Middle frontal gyrus (tissue), 1 donor: Measurements from ENCODE around the gene ZNF546.
"Not testable (repeated sequence)": the region's sequence is repeated elsewhere in the genome, so short reads cannot be mapped to it uniquely, and the experiment has no call there.

ENCODE experiments used
- DNase-seq: peaks from one replicate; pipeline ENCODE4 v3.0.0-alpha.2; 2015; ENCODE audit warnings: low spot score; ENCODE audit errors: extremely low spot score

The ZNF546 gene

DNA sequence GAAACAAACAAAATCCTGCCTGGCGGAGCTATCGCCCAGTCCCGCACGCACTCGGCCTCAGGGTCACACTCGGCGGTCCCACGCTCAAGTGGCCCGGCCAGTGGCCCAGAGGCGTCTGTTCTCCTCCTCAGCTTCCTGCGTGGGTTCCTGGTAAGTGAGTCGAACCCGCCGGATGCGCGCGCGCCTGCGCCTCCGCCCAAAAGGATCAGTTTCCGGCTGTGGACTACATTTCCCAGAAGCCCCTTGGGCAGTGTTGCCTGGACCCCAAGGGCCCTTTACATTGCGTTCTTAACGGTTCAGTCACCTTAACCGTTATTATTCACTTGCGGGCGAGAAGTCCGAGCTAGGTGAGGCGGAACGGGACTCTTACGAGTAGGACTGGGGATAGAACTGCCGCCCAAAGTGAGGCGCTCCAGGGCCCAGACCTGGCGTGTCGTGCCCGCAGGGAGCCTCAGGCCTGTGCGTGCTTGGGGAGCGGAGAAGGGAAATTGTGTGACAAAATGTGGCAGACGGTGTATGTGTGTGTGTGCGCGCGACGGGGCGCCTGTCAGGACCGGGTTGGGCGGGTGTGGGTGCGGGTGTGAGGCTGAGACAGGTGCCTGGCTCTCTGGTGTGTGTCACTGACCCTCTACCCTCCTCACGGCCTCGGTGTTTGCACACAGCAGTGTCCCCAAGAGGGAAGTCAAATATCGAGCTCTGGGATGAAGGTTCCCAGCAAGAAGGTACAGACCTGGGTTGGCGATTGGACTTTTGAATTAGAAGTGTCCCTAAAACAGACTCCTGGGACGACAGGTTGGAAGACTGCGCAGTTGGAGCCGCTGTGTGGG is at the start of gene ZNF546:
Gene ZNF546 (plus strand): TSS at position 250 of the 827 bp plus-strand sequence. CDS start 1,267 bp downstream, outside the sequence.
- DNase-seq: peak; percentile 81

DNA sequence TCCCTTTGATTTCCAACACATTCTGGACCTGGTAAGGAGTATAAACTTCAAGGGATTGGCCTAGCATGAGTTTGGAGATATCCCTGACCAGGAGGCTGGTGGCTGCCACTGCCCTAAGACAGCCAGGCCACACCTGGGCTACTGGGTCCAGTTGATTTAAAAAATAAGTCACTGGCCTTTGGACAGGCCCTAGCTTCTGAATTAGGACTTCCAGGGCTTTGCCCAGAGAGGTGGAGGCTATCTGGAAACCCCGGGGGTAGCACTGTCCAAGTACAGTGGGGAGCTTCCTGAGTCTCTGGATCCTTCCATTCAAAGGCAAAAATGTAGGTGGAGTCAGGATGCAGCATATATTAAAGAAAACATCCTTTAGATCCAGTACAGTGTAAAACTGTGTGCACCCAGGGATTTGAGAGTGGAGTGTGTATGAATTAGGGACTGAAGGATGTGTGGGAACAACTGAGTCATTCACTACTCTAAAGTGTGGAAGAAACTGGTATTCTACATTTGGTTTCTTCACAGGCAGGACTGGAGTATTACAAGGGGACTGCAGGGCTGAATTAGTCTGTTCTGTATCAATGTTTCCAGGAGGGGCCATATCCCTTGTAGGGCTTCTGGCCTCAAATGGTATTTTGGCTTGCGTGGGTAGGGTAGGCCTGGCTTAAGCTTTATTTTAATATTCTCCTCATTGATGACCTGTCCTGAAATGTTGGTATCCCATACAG is 47.7 kb upstream of the ZNF546 start:
- DNase-seq: no peak

DNA sequence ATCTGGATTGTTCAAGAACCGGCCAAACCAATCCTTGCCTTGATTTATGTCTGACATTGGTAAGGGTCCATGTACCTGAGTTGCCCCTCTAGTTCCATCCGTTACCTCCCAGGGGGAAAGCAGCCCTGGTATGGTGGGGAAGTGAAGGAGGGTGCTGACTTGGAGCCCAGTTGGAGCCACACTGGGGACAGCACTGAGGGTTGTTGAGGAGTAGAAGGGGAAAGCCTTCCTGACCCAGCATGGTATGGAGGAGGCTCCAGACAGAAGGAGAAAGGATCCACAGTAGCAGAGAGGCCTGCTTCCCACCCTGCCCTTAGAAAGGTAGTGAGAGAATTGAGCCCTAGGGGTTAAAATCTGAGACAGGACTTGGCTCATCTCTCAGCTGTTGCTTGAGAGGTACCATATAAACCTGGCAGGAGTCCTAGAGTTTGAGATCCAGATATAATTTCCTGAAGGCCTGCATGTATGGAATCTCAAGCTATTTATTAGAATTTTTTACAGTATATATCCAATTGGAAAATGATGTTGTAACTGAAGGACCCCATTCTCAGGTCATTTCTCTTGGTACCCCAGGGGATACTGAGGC is 45.7 kb upstream of the ZNF546 start:
- no peak for DNase-seq

DNA sequence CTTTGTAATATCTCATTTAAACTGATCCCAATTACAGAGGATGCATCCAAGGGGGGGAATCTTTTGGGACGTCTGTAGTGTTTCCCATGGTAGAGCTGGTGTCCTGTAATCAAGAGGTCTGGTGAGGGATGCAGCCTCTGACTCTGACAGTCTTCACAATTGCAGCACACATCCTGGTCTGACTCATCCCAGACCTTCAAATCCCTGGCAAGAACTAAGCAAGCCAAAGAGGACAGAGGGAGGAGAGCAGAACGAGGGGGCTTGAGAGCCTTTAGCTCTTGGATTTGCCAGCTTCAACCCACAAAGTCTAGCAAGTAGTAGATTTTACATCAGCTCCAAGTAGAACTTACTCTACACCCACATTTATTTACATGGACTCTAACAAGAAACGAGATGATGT is 45.2 kb upstream of the ZNF546 start:
- DNase-seq: no peak

DNA sequence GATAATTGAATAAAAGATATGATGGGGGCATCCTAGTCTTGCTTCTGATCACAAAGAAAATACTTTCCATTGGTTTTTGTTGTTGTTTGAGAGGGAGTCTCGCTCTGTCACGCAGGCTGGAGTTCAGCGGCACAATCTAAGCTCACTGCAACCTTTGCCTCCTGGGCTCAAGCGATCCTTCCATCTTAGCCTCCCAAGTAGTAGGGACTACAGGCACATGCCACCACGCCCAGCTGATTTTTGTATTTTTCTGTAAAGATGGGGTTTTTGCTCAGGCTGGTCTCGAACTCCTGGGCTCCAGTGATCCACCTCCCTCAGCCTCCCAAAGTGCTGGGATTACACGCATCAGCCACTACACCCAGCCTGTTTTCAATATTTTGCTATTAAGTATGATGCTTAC is 42.9 kb upstream of the ZNF546 start:
- DNase-seq: no peak

DNA sequence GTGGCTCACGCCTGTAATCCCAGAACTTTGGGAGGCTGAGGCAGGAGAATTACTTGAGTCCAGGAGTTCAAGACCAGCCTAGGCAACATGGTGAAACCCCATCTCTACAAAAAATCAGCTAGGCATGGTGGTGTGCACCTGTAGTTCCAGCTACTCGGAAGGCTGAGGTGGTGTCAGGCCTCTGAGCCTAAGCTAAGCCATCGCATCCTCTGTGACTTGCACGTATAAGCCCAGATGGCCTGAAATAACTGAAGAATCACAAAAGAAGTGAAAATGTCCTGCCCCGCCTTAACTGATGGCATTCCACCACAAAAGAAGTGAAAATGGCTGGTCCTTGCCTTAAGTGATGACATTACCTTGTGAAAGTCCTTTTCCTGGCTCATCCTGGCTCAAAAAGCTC is 39.0 kb upstream of the ZNF546 start:
- DNase-seq: not testable (repeated sequence)

DNA sequence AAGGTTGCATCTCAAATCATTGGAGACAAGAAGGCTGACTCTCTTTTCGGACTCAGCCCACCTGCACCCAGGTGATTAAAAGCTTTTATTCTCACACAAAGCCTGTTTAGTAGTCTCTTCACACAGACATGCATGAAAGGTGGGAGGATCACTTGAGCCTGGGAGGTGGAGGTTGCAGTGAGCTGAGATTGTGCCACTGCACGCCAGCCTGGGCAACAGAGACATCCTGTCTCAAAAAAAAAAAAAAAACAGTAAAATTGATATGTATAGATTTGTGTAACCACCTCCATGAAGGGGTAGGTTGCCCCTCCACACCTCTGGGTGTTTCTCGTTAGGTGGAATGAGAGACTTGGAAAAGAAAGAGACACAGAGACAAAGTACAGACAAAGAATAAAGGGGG is 37.9 kb upstream of the ZNF546 start:
- not testable (repeated sequence) for DNase-seq

DNA sequence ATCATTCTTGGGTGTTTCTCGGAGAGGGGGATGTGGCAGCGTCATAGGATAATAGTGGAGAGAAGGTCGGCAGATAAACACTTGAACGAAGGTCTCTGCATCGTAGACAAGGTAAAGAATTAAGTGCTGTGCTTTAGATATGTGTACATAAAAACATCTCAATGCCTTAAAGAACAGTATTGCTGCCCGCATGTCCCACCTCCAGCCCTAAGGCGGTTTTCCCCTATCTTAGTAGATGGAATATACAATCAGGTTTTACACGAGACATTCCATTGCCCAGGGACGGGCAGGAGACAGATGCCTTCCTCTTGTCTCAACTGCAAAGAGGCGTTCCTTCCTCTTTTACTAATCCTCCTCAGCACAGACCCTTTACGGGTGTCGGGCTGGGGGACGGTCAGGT is 37.5 kb upstream of the ZNF546 start:
- DNase-seq: not testable (repeated sequence)

DNA sequence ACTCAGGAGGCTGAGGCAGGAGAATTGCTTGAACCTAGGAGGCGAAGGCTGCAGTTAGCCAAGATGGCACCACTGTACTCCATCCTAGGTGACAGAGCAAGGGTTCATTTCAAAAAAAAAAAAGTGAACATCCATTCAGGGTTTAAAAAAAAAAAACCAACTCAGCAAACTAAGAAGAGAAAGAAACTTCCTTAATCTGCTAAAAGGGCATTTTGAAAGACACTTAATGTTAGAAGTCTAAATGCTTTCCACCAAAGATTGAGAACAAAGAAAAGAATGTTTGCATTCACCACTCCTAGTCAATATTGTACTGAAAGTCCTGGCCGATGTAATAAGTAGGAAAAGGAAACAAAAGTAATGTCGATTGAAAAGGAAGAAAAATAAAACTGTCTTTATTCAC is 33.0 kb upstream of the ZNF546 start:
- no peak for DNase-seq

DNA sequence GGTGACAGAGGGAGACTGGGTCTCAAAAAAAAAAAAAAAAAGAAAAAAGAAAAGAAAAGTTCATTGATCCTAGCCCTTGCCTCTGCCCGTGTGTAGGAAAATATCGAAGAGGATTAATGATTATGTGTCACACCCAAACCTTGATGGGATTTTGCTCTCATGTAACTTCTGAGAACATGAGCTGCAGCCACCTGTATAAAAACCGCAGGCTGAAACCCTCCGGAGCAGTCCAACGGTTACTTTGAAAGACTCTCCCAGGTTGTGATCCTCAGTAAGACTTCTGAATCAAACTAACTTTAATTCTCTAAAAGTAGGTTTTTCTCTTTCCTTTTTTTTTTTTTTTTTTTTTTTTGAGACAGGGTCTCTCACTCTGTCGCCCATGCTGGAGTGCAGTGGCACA is 30.2 kb upstream of the ZNF546 start:
- DNase-seq: no peak

DNA sequence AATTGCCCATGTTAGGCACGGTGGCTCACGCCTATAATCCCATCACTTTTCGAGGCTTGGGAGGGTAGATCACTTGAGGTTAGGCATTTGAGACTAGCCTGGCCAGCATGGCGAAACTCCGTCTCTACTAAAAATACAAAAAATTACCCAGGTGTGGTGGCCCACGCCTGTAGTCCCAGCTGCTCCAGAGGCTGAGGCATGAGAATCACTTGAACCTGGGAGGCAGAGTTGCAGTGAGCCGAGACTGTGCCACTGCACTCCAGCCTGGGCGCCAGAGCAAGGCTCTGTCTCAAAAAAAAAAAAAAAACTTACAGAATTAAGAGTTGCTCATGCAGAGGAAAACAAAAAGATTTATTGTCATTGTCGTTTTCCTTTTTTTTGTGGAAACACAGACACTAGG is 29.3 kb upstream of the ZNF546 start:
- DNase-seq: no peak

DNA sequence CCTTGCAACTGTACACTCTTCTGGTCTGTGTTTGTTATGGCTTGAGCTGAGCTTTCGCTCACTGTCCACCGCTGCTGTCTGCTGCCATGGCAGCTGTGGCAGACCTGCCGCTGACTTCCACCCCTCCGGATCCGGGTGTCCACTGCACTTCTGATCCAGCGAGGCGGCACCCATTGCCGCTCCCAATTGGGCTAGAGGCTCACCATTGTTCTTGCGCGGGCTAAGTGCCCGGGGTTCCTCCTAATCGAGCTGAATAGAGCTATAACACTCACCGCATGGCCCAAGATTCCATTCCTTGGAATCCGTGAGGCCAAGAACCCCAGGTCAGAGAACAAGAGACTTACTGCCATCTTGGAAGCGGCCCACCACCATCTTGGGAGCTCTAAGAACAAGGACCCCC is 28.1 kb upstream of the ZNF546 start:
- DNase-seq: no peak

DNA sequence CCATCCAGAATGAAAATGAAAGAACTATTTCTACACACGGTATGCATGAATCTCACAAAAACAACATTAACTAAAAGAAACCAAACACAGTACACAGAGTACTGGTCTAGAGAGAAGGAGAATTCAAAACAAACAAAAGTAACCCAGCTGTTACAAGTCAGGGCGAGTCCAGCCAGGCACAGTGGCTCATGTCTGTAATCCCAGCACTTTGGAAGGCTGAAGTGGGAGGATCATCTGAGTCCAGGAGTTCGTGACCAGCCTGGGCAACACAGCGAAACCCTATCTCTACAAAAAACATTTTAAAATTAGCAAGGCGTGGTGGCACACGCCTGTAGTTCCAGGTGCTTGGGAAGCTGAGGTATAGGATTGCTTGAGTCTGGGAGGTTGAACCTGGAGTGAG is 27.6 kb upstream of the ZNF546 start:
- no peak for DNase-seq

DNA sequence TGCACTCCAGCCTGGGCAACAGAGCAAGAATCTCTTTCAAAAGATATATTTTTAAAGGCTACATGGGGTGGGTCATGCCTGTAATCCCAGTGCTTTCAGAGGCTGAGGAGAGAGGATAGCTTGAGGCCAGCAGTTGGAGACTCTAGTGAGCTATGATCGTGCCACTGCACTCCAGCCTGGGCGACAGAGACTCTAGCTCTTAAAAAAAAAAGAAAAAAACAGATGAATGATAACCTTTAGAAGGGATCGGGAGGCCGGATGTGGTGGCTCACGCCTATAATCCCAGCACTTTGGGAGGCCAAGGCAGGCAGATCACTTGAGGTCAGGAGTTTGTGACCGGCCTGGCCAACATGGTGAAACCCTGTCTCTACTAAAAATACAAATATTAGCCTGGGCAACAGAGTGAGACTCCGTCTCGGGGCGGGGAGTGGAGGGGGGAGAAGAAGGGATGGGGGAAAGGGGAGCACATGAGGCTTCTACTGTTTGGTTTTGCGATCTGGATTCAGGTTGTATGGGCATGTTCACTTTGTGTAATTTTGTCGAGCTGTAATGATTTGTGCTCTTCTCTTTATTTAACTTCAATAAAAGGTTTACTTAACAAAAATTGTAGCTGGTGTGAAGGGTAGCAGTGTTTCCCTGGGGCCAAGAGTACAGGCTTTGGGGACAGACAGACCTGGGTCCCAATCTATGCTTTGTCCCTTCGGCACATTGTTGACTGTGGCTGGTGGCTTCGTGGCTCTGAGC is 27.0 kb upstream of the ZNF546 start:
- no peak for DNase-seq

DNA sequence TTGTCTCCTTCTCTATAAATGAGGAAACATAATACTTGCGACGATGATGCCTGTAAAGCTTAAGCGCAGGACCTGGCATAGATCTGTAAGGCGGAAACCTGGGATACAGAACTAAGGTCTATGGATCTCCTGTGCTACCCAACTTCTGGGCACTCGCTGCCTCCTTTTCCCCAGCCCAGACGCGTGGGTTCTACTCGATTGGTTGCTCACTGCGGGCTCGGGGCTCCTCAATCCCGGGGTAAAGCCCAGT is 26.5 kb upstream of the ZNF546 start:
- no peak for DNase-seq

DNA sequence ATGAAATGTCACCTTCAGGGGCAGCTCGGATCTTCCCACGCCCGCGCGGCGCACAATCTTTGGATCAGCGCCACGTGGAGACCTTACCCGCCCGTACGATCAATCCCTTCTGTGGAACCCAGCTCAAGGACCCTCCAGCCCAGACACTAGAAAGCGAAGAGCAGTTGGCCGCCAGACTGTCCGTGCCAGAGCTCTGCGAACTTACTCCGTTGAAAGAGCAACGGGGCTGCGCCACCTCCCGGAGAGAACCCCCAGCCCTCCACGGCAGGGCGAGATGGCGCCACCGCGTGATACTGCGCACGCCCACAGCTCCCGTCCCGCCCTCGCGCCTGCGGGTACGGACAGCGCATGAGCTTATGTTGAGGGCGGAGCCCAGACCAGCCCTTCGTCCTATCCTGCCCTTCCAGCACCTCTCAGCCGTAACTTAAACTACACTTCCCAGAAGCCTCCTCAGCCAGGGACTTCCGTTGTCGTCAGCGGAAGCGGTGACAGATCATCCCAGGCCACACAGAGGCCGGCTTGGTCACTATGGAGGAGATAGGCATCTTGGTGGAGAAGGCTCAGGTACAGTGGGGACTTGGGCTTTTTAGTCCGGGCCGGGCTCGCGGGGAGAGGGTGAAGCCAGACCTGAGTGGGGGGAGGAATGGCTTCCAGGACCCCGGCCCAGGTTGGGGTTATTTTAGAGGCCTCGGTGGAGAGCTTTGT is 26.0 kb upstream of the ZNF546 start, which contains the start of gene PSMC4:
Gene PSMC4 (plus strand): TSS at position 491 of the 705 bp plus-strand sequence. CDS start 38 bp downstream, at position 529.
- DNase-seq: peak; percentile 95

DNA sequence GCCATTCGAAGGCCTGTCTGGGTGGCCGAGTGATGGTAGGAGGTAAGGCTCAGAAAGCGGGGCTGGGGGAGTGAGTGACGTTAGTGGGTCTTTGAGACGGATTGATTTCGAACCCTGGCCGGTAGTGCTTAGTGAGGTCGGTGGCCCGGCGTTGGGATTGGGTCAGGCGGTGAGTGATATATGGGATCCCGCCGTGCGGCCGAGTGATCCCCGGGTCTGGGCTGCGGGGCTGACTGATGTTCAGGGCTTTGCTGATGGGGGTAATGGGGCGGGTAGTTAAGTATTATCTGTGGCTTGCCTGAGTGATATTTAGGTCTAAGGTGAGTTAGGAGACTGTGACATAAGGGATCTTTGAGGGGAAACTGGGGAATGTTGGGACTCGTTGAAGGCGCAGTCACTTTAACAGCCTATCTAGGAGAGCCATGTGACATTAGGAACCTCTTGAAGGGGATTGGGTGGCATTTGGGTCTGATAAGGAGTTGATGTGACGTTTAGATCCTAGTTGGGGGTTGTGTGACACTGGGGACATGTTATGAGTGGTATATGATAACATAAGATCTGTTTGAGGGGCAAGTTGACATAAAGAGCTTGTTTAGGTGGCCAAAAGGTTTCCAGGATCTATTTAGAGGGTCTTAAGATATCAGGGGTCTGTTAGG is 25.4 kb upstream of the ZNF546 start:
- DNase-seq: no peak

DNA sequence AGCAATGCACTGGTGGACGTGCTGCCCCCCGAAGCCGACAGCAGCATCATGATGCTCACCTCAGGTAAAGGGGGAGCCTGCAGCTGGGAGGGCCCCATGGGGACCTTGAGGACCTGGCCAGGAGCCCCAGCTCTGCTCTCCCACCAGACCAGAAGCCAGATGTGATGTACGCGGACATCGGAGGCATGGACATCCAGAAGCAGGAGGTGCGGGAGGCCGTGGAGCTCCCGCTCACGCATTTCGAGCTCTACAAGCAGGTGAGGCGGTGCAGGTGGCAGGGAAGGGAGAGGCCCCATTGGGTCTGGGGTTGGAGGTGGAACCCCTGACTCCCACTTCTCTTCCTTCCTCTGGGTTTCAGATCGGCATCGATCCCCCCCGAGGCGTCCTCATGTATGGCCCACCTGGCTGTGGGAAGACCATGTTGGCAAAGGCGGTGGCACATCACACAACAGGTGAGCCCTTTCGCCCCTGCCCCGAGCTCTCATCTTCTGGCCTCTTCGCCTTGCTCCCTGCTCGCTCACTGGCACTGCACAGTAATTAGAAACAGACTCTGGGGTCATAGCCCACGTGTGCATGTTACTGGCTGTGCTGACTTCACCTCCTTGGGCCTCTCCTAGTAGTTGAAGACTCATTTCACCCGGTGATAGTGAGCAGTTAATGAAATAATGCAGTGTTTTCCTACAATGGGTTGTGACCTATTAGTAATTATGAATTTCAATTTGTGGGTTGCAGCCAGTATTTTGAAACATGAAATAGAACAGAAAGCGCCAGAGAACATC is 22.3 kb upstream of the ZNF546 start:
- no peak for DNase-seq

DNA sequence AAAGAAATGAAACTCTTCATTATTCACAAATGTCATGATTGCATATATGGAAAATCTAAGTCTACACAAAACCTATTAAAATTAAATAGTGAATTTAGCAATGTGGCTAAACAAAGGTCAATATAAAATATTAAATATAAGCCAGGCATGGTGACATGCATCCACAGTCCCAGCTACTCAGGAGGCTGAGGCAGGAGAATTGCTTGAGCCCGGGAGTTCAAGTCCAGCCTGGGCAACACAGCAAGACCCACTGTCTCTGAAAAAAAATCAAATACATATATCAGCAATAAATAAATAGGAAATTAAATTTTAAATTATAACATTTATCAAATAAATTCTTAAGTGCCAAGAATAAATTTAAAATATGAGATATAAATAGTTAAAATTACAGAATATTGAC is 14.0 kb upstream of the ZNF546 start:
- DNase-seq: no peak
